Tibial nerve (tissue), 4 donors: ENCODE results near the gene CC2D2B.
"Not testable (repeated sequence)": the region's sequence is repeated elsewhere in the genome, so short reads cannot be mapped to it uniquely, and the experiment has no call there.

Experiments
- EP300 ChIP-seq, 2 donors: sonication (generic); formaldehyde crosslinking; IDR thresholded peaks; one replicate each; pipeline ENCODE4 v1.6.1; 2017; ENCODE audit warnings: antibody characterized with exemption in 2 of 2, mild to moderate bottlenecking in 1 of 2
- POLR2A ChIP-seq, 2 donors: fragments of 450-650 bp; IDR thresholded peaks; one replicate each; pipeline ENCODE4 v1.6.1; 2017; ENCODE audit warnings: antibody characterized with exemption in 2 of 2, mild to moderate bottlenecking in 2 of 2, moderate library complexity in 2 of 2
- TF ChIP-seq, protein P1 (sequence below), 5 experiments: fragments of 200-600 bp in 3 of 5; fragments of 450-650 bp in 2 of 5; sonication (generic) in 3 of 5; IDR thresholded peaks; one replicate each; pipeline ENCODE4 v1.5.1; 2016 to 2019; ENCODE audit warnings: antibody characterized with exemption in 5 of 5, mild to moderate bottlenecking in 3 of 5, moderate library complexity in 2 of 5

DNA sequence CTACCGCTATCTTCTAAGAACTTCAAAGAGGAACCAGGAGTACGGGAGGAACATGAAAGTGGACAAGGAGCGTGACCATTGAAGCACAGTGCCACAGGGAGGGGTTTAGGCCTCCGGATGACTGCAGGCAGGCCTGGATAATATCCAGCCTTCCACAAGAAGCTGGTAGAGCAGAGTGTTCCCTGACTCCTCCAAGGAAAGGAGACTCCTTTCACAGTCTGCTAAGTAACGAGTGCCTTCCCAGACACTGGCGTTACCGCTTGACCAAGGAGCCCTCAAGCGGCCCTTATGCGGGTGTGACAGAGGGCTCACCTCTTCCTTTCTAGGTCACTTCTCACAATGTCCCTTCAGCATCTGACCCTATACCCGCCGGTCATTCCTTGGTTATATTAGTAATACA is 86.6 kb downstream of the CC2D2B start:
- TF ChIP-seq, protein P1, sequence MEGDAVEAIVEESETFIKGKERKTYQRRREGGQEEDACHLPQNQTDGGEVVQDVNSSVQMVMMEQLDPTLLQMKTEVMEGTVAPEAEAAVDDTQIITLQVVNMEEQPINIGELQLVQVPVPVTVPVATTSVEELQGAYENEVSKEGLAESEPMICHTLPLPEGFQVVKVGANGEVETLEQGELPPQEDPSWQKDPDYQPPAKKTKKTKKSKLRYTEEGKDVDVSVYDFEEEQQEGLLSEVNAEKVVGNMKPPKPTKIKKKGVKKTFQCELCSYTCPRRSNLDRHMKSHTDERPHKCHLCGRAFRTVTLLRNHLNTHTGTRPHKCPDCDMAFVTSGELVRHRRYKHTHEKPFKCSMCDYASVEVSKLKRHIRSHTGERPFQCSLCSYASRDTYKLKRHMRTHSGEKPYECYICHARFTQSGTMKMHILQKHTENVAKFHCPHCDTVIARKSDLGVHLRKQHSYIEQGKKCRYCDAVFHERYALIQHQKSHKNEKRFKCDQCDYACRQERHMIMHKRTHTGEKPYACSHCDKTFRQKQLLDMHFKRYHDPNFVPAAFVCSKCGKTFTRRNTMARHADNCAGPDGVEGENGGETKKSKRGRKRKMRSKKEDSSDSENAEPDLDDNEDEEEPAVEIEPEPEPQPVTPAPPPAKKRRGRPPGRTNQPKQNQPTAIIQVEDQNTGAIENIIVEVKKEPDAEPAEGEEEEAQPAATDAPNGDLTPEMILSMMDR (IDR thresholded peaks at IDR 0.05), result not testable (repeated sequence)
- not testable (repeated sequence) for TF ChIP-seq EP300, POLR2A (IDR thresholded peaks at IDR 0.05)
